ENCODE measurements around the gene FKBP2.

DNA sequence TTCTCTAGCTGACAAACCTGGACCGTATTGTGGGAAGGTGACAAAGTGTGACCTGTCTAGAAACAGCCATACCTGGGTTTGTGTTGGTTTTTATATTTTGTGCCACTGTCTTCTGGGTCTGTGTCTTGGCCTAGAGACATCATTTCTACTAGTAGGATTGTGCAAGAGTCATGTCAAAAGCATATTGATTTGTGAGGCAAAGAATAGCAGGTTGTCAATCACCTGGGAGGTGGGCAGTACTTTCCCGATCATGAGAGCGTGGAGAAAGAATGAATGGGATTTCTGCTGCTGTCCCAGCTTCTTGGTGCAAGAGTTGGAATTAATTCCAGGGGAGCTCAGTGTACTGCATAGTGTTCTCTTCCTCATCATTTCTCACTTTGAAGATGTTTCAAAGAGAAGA lies 39.4 kb upstream of the FKBP2 start:
- TF ChIP-seq, protein P1, sequence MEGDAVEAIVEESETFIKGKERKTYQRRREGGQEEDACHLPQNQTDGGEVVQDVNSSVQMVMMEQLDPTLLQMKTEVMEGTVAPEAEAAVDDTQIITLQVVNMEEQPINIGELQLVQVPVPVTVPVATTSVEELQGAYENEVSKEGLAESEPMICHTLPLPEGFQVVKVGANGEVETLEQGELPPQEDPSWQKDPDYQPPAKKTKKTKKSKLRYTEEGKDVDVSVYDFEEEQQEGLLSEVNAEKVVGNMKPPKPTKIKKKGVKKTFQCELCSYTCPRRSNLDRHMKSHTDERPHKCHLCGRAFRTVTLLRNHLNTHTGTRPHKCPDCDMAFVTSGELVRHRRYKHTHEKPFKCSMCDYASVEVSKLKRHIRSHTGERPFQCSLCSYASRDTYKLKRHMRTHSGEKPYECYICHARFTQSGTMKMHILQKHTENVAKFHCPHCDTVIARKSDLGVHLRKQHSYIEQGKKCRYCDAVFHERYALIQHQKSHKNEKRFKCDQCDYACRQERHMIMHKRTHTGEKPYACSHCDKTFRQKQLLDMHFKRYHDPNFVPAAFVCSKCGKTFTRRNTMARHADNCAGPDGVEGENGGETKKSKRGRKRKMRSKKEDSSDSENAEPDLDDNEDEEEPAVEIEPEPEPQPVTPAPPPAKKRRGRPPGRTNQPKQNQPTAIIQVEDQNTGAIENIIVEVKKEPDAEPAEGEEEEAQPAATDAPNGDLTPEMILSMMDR (conservative IDR thresholded peaks at IDR 0.05), result no peak
- no peak for TF ChIP-seq EZH2 (IDR thresholded peaks at IDR 0.05; ENCODE audit: low read depth)
